BJ (cell line): ENCODE results near the gene GLTP. TPM values are rescaled to one million over a fixed set of nuclear protein-coding genes. Genes with fewer than 3 reads are reported as not detected.

Experiments used
- CTCF ChIA-PET: fragments of 350-600 bp; formaldehyde crosslinking; extraction: SDS; loops from one replicate; lab custom pipeline; 2021; ENCODE audit warnings: antibody characterized with exemption, inconsistent platforms; lab: Yijun Ruan, JAX
- POLR2A ChIA-PET: fragments of 300-600 bp; sonication (Branson Sonifier 250); formaldehyde crosslinking; extraction: SDS; loops from one replicate; lab custom pipeline; 2021; ENCODE audit warnings: antibody characterized with exemption; lab: Charles Lee
- DNase-seq: peaks from one replicate; pipeline ENCODE4 v3.0.0-alpha.2; 2011; ENCODE audit warnings: low read depth
- H3K27me3 ChIP-seq: 2 replicates; pipeline ENCODE4 v1.6.0; 2011; ENCODE audit warnings: low read length; ENCODE audit not compliant: control insufficient read depth, insufficient read depth
- H3K36me3 ChIP-seq: 2 replicates; pipeline ENCODE4 v1.5.1; 2011; ENCODE audit warnings: low read length; ENCODE audit not compliant: control insufficient read depth, insufficient read depth
- H3K4me3 ChIP-seq: 2 replicates; pipeline ENCODE4 v1.5.1; 2011; ENCODE audit warnings: low read depth, mild to moderate bottlenecking, control low read depth, low read length
- polyA plus RNA-seq: library from polyadenylated mRNA; depleted of rRNA; stranded (reverse); fragments of >200 nt; gene quantifications from 2 replicates; pipeline ENCODE4 v1.2.3, GENCODE V29; 2011
- TF ChIP-seq, protein P1 (sequence below): IDR thresholded peaks from 2 replicates; pipeline ENCODE4 v1.5.1; 2011; ENCODE audit warnings: low read depth, mild to moderate bottlenecking, control low read depth, inconsistent platforms, low read length, moderate library complexity; ENCODE audit not compliant: insufficient read depth

GLTP gene
- polyA plus RNA-seq, 1 experiment, result 33.8 TPM

GRCh38 chr12:109876406-109876805 lies 3.9 kb downstream of the GLTP start:
- Histone ChIP-seq H3K36me3 (no peaks in the 10 kb centered on the region), H3K27me3 (no peaks in the 10 kb centered on the region), H3K4me3 (no peak overlapping the region)
- no peak for DNase-seq
- POLR2A ChIA-PET, result no interaction called here
- TF ChIP-seq, protein P1, sequence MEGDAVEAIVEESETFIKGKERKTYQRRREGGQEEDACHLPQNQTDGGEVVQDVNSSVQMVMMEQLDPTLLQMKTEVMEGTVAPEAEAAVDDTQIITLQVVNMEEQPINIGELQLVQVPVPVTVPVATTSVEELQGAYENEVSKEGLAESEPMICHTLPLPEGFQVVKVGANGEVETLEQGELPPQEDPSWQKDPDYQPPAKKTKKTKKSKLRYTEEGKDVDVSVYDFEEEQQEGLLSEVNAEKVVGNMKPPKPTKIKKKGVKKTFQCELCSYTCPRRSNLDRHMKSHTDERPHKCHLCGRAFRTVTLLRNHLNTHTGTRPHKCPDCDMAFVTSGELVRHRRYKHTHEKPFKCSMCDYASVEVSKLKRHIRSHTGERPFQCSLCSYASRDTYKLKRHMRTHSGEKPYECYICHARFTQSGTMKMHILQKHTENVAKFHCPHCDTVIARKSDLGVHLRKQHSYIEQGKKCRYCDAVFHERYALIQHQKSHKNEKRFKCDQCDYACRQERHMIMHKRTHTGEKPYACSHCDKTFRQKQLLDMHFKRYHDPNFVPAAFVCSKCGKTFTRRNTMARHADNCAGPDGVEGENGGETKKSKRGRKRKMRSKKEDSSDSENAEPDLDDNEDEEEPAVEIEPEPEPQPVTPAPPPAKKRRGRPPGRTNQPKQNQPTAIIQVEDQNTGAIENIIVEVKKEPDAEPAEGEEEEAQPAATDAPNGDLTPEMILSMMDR, result no peak
- CTCF ChIA-PET, result interaction anchor here (1.2 to 4.4 kb wide), 5 partner anchors 17 to 278 kb away, joined by 3 to 17 read pairs (median 8); no protein-coding TSS in a partner anchor

DNA sequence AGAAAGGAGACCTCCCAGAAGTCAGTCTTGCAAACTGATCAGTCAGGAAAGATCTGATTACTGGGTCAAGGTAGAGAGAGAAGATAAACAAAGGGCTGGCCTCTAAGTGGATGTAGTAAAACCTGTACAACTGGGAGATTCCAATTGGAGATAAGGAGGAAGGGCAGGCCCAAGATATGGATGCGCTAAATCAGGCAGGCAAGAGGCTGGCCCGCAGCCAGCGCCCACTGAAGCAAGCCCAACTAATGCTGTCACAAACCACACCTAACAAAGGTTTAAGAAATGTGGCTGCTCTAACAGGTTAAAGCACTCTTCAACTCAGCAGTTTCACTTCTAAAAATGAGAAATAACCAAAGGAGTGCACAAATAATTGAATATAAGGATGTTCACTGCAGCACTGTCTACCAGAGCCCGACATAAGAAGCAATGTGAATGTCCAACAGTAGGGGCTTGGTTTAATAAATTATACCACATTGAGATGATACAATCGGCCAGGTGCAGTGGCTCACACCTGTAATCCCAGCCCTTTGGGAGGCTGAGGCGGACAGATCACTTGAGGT lies 4.7 kb downstream of the GLTP start:
- POLR2A ChIA-PET, result no interaction called here
- no peak for DNase-seq
- no peak overlapping the region for H3K4me3 ChIP-seq
- H3K27me3 ChIP-seq, result no peaks in the 10 kb centered on the region
- CTCF ChIA-PET, result interaction anchor here (1.2 to 4.4 kb wide), 3 partner anchors 16 to 278 kb away, joined by 3 to 14 read pairs (median 3); no protein-coding TSS in a partner anchor
- TF ChIP-seq, protein P1, result no peak
- no peaks in the 10 kb centered on the region for H3K36me3 ChIP-seq

DNA sequence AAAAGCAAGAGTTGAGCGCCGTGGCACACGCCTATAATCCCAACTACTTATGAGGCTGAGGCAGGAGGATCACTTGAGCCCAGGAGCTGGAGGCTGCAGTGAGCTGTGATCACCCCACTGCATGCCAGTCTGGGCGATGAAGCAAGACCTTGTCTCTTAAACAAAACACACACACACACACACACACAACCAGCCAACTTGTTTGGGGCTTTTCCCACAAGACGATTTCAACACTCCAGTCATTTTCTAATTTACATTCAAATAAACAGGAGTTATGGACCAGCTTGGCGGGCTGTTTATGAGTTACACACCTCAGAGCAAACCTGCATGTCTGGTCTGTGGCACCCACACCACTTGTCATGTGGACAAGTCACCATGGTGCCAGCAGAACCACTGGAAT lies 6.7 kb downstream of the GLTP start:
- Histone ChIP-seq H3K4me3 (no peak overlapping the region), H3K36me3 (no peaks in the 10 kb centered on the region), H3K27me3 (no peaks in the 10 kb centered on the region)
- DNase-seq, result no peak
- POLR2A ChIA-PET, result interaction anchor here (0.6 kb wide), 1 partner anchor 12 kb away, joined by 8 read pairs; no protein-coding TSS in a partner anchor
- CTCF ChIA-PET, result interaction anchor here (1.6 to 1.8 kb wide), 2 partner anchors 14 to 21 kb away, joined by 5 to 7 read pairs; no protein-coding TSS in a partner anchor
- TF ChIP-seq, protein P1, result no peak

GRCh38 chr12:109871668-109872314 lies 8.6 kb downstream of the GLTP start:
- no peak for DNase-seq
- POLR2A ChIA-PET, result interaction anchor here (0.5 kb wide), 1 partner anchor 452 kb away, joined by 7 read pairs; no protein-coding TSS in a partner anchor
- Histone ChIP-seq H3K4me3 (no peak overlapping the region), H3K27me3 (no peaks in the 10 kb centered on the region), H3K36me3 (no peaks in the 10 kb centered on the region)
- CTCF ChIA-PET, result interaction anchor here (0.6 to 3.1 kb wide), 4 partner anchors 19 to 99 kb away, joined by 3 to 13 read pairs (median 6); no protein-coding TSS in a partner anchor
- TF ChIP-seq, protein P1, result no peak

- Histone ChIP-seq H3K4me3 (no peak overlapping the region), H3K27me3 (no peaks in the 10 kb centered on the region), H3K36me3 (no peaks in the 10 kb centered on the region)
- POLR2A ChIA-PET, result no interaction called here
- CTCF ChIA-PET, result interaction anchor here (1.0 to 3.1 kb wide), 3 partner anchors 10 to 25 kb away, joined by 4 to 13 read pairs (median 6); partner anchors contain the start of gene GLTP
- no peak for DNase-seq
- TF ChIP-seq, protein P1, result no peak
Measured at GRCh38 chr12:109870648-109871047, 9.7 kb downstream of the GLTP start.
